Measurements from ENCODE around the gene LRCH1.

DNA sequence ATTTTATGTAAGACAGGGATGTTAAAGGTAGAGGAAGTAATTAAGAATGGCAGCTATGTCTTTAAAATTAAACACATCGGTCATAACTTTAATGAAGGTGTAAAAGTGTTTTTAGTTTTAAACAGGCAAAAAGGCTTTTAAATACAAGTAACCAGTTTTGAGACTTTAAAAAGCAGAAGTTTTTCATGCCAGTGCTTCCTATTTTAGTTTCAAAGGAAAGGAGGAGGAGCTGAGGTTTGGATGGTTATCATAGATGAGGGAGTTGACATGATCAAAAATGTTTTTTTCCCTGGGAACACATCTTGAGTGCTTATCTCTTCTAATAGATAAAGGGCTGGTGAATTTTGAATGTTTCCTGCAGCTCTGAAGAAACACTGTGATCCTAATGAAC is 42.9 kb downstream of the LRCH1 start:
- TF ChIP-seq, protein P1, sequence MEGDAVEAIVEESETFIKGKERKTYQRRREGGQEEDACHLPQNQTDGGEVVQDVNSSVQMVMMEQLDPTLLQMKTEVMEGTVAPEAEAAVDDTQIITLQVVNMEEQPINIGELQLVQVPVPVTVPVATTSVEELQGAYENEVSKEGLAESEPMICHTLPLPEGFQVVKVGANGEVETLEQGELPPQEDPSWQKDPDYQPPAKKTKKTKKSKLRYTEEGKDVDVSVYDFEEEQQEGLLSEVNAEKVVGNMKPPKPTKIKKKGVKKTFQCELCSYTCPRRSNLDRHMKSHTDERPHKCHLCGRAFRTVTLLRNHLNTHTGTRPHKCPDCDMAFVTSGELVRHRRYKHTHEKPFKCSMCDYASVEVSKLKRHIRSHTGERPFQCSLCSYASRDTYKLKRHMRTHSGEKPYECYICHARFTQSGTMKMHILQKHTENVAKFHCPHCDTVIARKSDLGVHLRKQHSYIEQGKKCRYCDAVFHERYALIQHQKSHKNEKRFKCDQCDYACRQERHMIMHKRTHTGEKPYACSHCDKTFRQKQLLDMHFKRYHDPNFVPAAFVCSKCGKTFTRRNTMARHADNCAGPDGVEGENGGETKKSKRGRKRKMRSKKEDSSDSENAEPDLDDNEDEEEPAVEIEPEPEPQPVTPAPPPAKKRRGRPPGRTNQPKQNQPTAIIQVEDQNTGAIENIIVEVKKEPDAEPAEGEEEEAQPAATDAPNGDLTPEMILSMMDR (IDR thresholded peaks at IDR 0.05), result no peak
- TF ChIP-seq EZH2phosphoT487 (IDR thresholded peaks at IDR 0.05) (no peak), EZH2 (IDR thresholded peaks at IDR 0.05) (no peak)
